D721Med (cell line): ENCODE results near the gene HDAC11.
"Not testable (repeated sequence)": the region's sequence is repeated elsewhere in the genome, so short reads cannot be mapped to it uniquely, and the experiment has no call there.

Experiments
- DNase-seq: peaks from one replicate; pipeline ENCODE4 v3.0.0; 2011; ENCODE audit warnings: low spot score; ENCODE audit not compliant: insufficient read length
- FAIRE-seq: peaks from 2 replicates; lab custom pipeline; 2011; peaks lifted over from hg19 to GRCh38; lab: Jason Lieb, UNC
- TF ChIP-seq, protein P1 (sequence below): IDR thresholded peaks from 2 replicates; pipeline ENCODE4 v1.5.1; 2012; ENCODE audit warnings: mild to moderate bottlenecking, control low read depth; ENCODE audit not compliant: insufficient read depth; ENCODE audit errors: missing control alignments

The HDAC11 gene, protein sequence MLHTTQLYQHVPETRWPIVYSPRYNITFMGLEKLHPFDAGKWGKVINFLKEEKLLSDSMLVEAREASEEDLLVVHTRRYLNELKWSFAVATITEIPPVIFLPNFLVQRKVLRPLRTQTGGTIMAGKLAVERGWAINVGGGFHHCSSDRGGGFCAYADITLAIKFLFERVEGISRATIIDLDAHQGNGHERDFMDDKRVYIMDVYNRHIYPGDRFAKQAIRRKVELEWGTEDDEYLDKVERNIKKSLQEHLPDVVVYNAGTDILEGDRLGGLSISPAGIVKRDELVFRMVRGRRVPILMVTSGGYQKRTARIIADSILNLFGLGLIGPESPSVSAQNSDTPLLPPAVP

DNA sequence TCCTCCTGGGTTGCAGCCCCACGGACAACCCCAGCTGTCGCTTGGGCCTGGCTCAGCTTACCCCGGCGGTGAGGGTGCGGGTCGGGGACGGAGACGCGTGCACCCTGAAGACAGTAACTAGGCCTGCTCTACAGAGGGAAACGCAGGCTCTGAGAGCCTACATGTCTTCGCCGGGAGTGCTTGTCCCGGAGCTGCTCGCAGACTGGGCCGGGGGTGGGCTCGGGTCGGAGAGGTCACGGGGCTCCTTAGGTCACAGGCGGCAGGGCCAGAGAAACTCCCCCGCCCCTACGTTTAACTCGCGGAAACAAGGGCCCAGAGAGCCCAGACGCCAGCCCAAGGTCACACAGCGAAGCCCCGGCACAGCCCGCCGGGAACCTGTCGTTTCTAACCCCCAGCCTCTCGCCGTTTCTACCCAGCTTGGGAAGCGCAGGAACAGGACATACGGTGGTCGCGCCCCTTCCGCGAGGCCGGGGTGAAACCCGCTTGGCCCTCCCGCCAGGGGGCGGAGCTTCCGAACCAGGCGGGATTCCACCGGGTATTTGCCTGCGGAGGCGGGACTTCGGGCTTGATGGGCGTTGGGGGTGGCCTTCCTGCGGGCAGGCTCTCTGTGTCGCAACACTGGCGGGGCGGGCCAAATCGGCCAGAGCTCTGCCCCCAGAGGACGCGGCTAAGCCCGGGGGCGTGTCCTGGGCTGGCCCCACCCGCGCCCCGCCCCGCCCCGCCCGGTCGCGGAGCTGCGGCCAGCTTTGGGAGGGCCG lies at the start of gene HDAC11:
Gene HDAC11, plus strand, starts transcription at position 725 of the 758 bp plus-strand sequence. CDS start 42 bp downstream, outside the sequence.
- FAIRE-seq = no peak

DNA sequence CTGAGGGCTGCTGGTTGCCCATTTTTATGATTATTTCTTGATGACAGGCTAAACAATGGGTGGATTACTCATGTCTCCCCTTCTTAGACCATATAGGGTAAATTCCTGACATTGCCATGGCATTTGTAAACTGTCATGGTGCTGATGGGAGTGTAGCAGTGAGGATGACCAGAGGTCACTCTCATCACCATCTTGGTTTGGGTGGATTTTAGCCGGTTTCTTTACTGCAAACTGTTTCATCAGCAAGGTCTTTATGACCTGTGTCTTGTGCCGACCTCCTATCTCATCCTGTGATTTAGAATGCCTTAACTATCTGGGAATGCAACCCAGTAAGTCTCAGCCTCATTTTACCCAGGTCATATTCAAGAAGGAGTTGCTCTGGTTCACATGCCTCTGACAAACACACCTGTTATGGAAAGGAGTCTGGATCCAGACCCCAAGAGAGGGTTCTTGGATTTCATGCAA lies 49.7 kb upstream of the HDAC11 start:
- not testable (repeated sequence) for FAIRE-seq, DNase-seq

More for the DNA sequence above, at the start of gene HDAC11:
- TF ChIP-seq, protein P1, sequence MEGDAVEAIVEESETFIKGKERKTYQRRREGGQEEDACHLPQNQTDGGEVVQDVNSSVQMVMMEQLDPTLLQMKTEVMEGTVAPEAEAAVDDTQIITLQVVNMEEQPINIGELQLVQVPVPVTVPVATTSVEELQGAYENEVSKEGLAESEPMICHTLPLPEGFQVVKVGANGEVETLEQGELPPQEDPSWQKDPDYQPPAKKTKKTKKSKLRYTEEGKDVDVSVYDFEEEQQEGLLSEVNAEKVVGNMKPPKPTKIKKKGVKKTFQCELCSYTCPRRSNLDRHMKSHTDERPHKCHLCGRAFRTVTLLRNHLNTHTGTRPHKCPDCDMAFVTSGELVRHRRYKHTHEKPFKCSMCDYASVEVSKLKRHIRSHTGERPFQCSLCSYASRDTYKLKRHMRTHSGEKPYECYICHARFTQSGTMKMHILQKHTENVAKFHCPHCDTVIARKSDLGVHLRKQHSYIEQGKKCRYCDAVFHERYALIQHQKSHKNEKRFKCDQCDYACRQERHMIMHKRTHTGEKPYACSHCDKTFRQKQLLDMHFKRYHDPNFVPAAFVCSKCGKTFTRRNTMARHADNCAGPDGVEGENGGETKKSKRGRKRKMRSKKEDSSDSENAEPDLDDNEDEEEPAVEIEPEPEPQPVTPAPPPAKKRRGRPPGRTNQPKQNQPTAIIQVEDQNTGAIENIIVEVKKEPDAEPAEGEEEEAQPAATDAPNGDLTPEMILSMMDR = no peak
- DNase-seq = peak; percentile 100

DNA sequence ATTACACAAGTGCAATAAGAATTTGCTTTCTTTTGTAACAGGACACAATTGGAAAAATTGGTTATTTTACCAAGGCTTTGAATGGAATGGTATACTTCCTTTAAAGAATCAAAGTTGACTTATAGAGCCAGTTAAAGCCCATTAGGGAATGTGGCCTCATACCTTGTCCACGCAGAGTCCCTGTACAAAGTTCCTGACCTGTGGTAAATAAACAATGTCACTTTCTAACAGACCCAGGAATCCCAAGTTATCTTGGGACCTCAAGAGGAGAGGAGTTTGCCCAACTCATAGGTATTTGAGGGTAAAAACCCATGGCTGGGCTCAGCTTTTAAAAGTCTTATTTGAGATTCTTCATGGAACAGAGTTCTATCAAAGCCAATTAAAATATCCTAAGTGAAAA lies 48.0 kb upstream of the HDAC11 start:
- TF ChIP-seq, protein P1 = no peak
- no peak for DNase-seq
- FAIRE-seq = no peak

DNA sequence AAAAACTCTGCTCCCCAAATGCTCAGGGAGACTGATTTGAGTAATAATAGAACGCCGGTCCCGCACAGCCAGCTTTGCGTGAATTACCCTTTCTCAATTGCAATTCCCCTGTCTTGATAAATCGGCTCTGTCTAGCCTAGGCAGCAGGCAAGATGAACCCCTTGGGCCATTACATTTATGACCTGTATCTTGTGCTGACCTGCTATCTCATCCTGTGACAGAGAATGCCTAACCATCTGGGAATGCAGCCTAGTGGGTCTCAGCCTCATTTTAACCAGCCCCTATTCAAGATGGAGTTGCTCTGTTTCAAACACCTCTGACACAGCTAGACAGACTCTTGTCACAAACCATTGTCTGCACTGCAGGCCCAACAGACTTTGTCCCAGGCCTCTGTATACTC lies 46.2 kb upstream of the HDAC11 start:
- DNase-seq = no peak
- FAIRE-seq = no peak
- TF ChIP-seq, protein P1 = no peak

DNA sequence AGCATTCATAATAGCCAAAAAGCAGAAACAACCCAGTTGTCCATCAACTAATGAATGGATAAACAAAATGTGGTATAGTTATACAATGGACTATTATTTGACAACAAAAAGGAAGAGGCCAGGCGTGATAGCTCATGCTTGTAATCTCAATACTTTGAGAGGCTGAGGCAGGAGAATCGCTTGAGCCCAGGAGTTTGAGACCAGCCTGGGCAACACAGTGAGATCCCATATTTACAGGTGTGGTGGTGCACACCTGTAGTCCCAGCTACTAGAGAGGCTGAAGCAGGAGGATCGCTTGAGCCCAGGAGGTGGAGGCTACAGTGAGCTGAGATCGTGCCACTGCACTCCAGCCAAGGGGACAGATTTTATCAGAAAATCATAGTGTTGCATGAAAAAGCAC lies 43.9 kb upstream of the HDAC11 start:
- not testable (repeated sequence) for FAIRE-seq, DNase-seq

DNA sequence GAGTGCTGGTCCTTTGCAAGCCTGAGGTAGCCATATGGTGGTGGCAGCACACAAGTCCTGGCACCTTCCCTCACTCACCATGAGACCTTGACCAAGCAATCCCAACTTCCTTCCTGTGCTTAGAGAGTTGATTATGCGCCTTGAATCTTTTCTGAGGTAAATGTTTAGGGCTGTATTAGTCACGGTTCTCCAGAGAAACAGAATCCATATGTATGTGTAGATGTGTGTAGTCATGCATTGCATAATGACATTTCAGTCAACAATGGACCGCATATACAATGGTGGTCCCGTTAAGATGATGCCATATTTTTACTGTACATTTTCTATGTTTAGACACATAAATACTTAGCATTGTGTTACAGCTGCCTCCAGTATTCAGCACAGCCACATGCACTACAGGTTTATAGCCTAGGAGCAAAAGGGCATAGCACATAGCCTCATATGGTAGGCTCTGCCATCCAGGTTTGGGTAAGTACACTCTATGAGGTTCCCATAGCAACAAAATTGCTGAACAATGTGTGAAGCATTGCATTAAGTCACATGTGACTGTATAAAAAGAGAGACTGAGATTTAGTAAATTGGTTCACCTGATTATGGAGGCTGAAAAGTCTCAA lies 39.8 kb upstream of the HDAC11 start:
- TF ChIP-seq, protein P1 = no peak
- FAIRE-seq (no peak), DNase-seq (no peak)

DNA sequence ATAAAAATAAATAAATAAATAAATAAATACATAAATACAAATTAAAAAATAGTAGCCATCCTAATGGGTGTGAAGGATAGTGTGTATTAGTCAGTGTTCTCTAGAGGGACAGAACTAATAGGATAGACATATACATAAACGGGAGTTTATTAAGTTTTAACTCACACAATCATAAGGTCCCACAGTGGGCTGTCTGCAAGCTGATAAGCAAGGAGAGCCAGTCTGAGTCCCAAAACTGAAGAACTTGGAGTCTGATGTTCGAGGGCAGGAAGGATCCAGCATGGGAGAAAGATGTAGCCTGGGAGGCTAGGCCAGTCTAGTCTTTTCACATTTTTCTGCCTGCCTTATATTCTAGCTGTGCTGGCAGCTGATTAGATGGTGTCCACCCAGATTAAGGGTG lies 37.2 kb upstream of the HDAC11 start:
- not testable (repeated sequence) for FAIRE-seq

DNA sequence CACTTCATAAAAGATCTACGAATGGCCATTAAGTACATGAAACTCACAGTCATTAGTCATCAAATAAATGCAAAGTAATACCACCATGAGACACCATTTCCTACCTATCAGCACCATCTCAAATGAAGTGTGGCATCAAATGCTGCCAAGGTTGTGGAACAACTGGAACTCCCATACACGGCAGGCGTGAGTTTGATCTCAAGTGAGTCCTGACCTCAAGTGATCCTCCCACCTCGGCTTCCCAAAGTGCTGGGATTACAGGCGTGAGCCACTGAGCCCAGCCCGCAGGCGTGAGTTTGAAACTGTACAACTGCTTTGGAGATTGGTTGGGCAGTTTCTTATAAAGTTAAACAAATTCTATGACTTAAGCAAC lies 28.8 kb upstream of the HDAC11 start:
- no peak for DNase-seq
- no peak for FAIRE-seq

More for the DNA sequence above, 37.2 kb upstream of the HDAC11 start:
- not testable (repeated sequence) for DNase-seq

More for the DNA sequence above, 28.8 kb upstream of the HDAC11 start:
- TF ChIP-seq, protein P1 = no peak
